GM12878 (cell line): ENCODE measurements around the gene ANKRD20A1. TPM values are rescaled to one million over a fixed set of nuclear protein-coding genes. Genes with fewer than 3 reads are reported as not detected.
A peak's percentile ranks its signal among the peaks of the same experiment; 100 is the strongest.
"Not testable (repeated sequence)": the region's sequence is repeated elsewhere in the genome, so short reads cannot be mapped to it uniquely, and the experiment has no call there.

ENCODE experiments used
- ATAC-seq: fragments of 200-7000 bp; cut with Tn5 transposase; 3 replicates; pipeline ENCODE4 v1.9.1; 2020; ENCODE audit warnings: mild to moderate bottlenecking, moderate library complexity
- Bru-seq: library from RNA; stranded (reverse); fragments of 400-500 nt; gene quantifications from one replicate; lab custom pipeline; 2021; lab: Mats Ljungman, UMichigan
- BruChase-seq, 2 experiments: library from RNA; stranded (reverse); fragments of 400-500 nt; gene quantifications; one replicate each; lab custom pipeline; 2021; lab: Mats Ljungman, UMichigan
- BruUV-seq: library from RNA; stranded (reverse); fragments of 400-500 nt; replicated peaks from 2 replicates; lab custom pipeline; 2021; lab: Mats Ljungman, UMichigan
- CTCF ChIA-PET: fragments of 300-600 bp; sonication (Branson Sonifier 250); formaldehyde crosslinking; extraction: SDS; loops from one replicate; lab custom pipeline; 2021; ENCODE audit warnings: inconsistent platforms; lab: Yijun Ruan, JAX
- POLR2A ChIA-PET: fragments of 350-600 bp; formaldehyde crosslinking; extraction: SDS; loops from one replicate; lab custom pipeline; 2021; ENCODE audit warnings: inconsistent platforms; lab: Charles Lee
- RAD21 ChIA-PET: fragments of 300-600 bp; sonication (Branson Sonifier 250); formaldehyde crosslinking; loops from one replicate; lab custom pipeline; 2023; ENCODE audit warnings: antibody characterized with exemption; ENCODE audit not compliant: unreplicated experiment; lab: Charles Lee
- SMC1A ChIA-PET: fragments of 300-600 bp; sonication (Branson Sonifier 250); formaldehyde crosslinking; loops from one replicate; lab custom pipeline; 2023; ENCODE audit not compliant: unreplicated experiment, uncharacterized antibody; lab: Charles Lee
- DNase-seq: peaks from one replicate; pipeline ENCODE4 v3.0.0-alpha.2; 2011; ENCODE audit warnings: low read depth, low spot score
- FAIRE-seq: peaks from 3 replicates; lab custom pipeline; 2011; peaks lifted over from hg19 to GRCh38; lab: Jason Lieb, UNC
- H2AFZ ChIP-seq: 2 replicates; pipeline ENCODE4 v1.6.0; 2011; ENCODE audit warnings: low read depth, low read length, control low read depth; ENCODE audit not compliant: control insufficient read depth
- H3K27ac ChIP-seq: 2 replicates; pipeline ENCODE4 v1.5.1; 2011; ENCODE audit warnings: control low read depth; ENCODE audit not compliant: control insufficient read depth, insufficient read depth
- H3K27me3 ChIP-seq, 2 experiments: replicated peaks in 1 of 2; 2 replicates each; pipeline versions ENCODE4 v1.6.0 to v1.6.1; 2011; ENCODE audit warnings: low read length in 1 of 2; ENCODE audit not compliant: control insufficient read depth in 2 of 2, insufficient read depth in 2 of 2
- H3K36me3 ChIP-seq, 2 experiments: 2 replicates each; pipeline ENCODE4 v1.5.1; 2011; ENCODE audit warnings: low read length in 1 of 2; ENCODE audit not compliant: control insufficient read depth in 2 of 2, insufficient read depth in 2 of 2
- H3K4me1 ChIP-seq: 2 replicates; pipeline ENCODE4 v1.6.1; 2011; ENCODE audit warnings: mild to moderate bottlenecking, low read length, moderate library complexity, mixed read lengths; ENCODE audit not compliant: control insufficient read depth, insufficient read depth
- H3K4me2 ChIP-seq: 2 replicates; pipeline ENCODE4 v1.6.0; 2011; ENCODE audit warnings: control low read depth; ENCODE audit not compliant: control insufficient read depth, insufficient read depth
- H3K4me3 ChIP-seq: fragments of 200-600 bp; sonication (generic); 2 replicates; pipeline ENCODE4 v1.5.1; 2016
- H3K79me2 ChIP-seq: 2 replicates; pipeline ENCODE4 v1.6.0; 2011; ENCODE audit warnings: low read length; ENCODE audit not compliant: control insufficient read depth, insufficient read depth
- H3K9ac ChIP-seq: 2 replicates; pipeline ENCODE4 v1.8.0; 2011; ENCODE audit warnings: low read length, control low read depth, mixed read lengths; ENCODE audit not compliant: control insufficient read depth, insufficient read depth
- H3K9me3 ChIP-seq: replicated peaks from 3 replicates; pipeline ENCODE4 v1.5.1; 2011; ENCODE audit warnings: mild to moderate bottlenecking, low read length; ENCODE audit not compliant: control insufficient read depth, insufficient read depth
- H4K20me1 ChIP-seq: 2 replicates; pipeline ENCODE4 v1.6.0; 2011; ENCODE audit not compliant: control insufficient read depth, insufficient read depth
- WGBS: methylation state at CpG from one replicate; pipeline ENCODE4 v1.1.6; 2016; ENCODE audit warnings: low lambda C conversion rate; ENCODE audit not compliant: insufficient replicate concordance, insufficient coverage; ENCODE audit errors: missing lambda C conversion rate; 5-methylcytosine and 5-hydroxymethylcytosine counted together
- in situ Hi-C: fragments of 300-500 bp; cut with MboI; formaldehyde crosslinking; loops from 9 replicates; pipeline ENCODE4 v1.14.3; 2018; ENCODE audit warnings: mixed read lengths
- intact Hi-C: fragments of 100-400 bp; cut with micrococcal nuclease; formaldehyde crosslinking; loops from one replicate; pipeline ENCODE4 v1.14.2; 2022; ENCODE audit not compliant: unreplicated experiment
- long read RNA-seq, 2 experiments: library from polyadenylated mRNA; unstranded; transcript quantifications; one replicate each; pipeline ENCODE4 v2.0.0, GENCODE V29; 2019 to 2020
- polyA minus RNA-seq, 3 experiments: library from RNA; depleted of rRNA, polyadenylated mRNA; stranded (reverse); fragments of >200 nt; gene quantifications; 2 replicates each; pipeline ENCODE4 v1.2.3, GENCODE V29; 2011
- polyA plus RNA-seq, 11 experiments: library from polyadenylated mRNA; depleted of rRNA in 4 of 11; unstranded in 6 of 11; stranded (reverse) in 5 of 11; fragments of >200 nt; fragmentation: Nextera tagmentation in 4 of 11; fragmentation: Illumina TruSeq in 1 of 11; extraction: Ambion mirVana in 4 of 11; extraction: Trizol in 1 of 11; gene quantifications; 1 replicate in 1 of 11; 2 replicates in 10 of 11; pipeline versions ENCODE4 v1.2.1 to v1.2.3, GENCODE V29; 2011 to 2016; ENCODE audit warnings: inconsistent platforms in 2 of 11, missing spikeins in 2 of 11, low read depth in 1 of 11
- total RNA-seq, 4 experiments: library from RNA; depleted of rRNA in 3 of 4; stranded (reverse); fragments of >200 nt in 3 of 4; fragmentation: Illumina TruSeq in 1 of 4; extraction: Trizol in 1 of 4; gene quantifications; 2 replicates each; pipeline versions ENCODE4 v1.2.1 to v1.2.3, GENCODE V29; 2013 to 2021
- TF ChIP-seq, protein P1 (sequence below), 3 experiments: IDR thresholded peaks in 2 of 3; conservative IDR thresholded peaks in 1 of 3; 2 replicates each; pipeline ENCODE4 v1.5.1; 2011; ENCODE audit warnings: low read depth in 3 of 3, low read length in 3 of 3, mild to moderate bottlenecking in 3 of 3, control low read depth in 2 of 3, moderate library complexity in 2 of 3, inconsistent platforms in 1 of 3, mixed read lengths in 1 of 3; ENCODE audit not compliant: control insufficient read depth in 2 of 3, insufficient read depth in 1 of 3; ENCODE audit errors: extremely low read depth in 1 of 3

Gene ANKRD20A1
- 2.1 and 6.3 TPM in 2 replicates for total RNA-seq (2013; cell fraction: nucleolus; rRNA removed)
- 0.56 TPM in 1 of 2 replicates, not detected in the other for total RNA-seq (2014; rRNA removed)
- 0.18 and 0.55 TPM in 2 replicates for total RNA-seq (2014; rRNA removed; fragmentation: Illumina TruSeq; extraction: Trizol)
- 0.27 and 0.33 TPM in 2 replicates for total RNA-seq (2021)
- polyA plus RNA-seq (2011; ENCODE audit: low read depth), result not detected
- polyA plus RNA-seq (2011; rRNA removed), result 0.77 and 1.5 TPM in 2 replicates
- 0.22 and 0.28 TPM in 2 replicates for polyA plus RNA-seq (2011; cell fraction: cytosol; rRNA removed)
- 2.7 and 3.2 TPM in 2 replicates for polyA plus RNA-seq (2011; cell fraction: nucleus; rRNA removed)
- polyA plus RNA-seq (2012), result 0.41 and 0.45 TPM in 2 replicates
- 0.43 and 0.79 TPM in 2 replicates for polyA plus RNA-seq (2014; fragmentation: Illumina TruSeq; extraction: Trizol)
- polyA plus RNA-seq (2014; fragmentation: Nextera tagmentation; extraction: Ambion mirVana), result under 1 TPM in 1 of 2 experiments, not detected in 1; 0.11 TPM
- 0.05 TPM in 1 of 2 replicates, not detected in the other for polyA plus RNA-seq (2014; rRNA removed)
- polyA plus RNA-seq (2016; fragmentation: Nextera tagmentation; extraction: Ambion mirVana), result under 1 TPM; 0.23 to 0.60 TPM
- polyA minus RNA-seq (2011; rRNA and poly(A)+ RNA removed), result 2.7 and 6.2 TPM in 2 replicates
- polyA minus RNA-seq (2011; cell fraction: cytosol; rRNA and poly(A)+ RNA removed), result 3.2 TPM in 1 of 2 replicates, not detected in the other
- polyA minus RNA-seq (2011; cell fraction: nucleus; rRNA and poly(A)+ RNA removed), result 3.3 and 7.1 TPM in 2 replicates
- Bru-seq, nascent RNA, result percentile 40 among the genes with signal in this experiment
- BruChase-seq, experiment 1, labeled RNA remaining after a 6-hour chase, result percentile 40 among the genes with signal in this experiment
- BruChase-seq, experiment 2, labeled RNA remaining after a 2-hour chase, result percentile 40 among the genes with signal in this experiment
- long read RNA-seq, experiment 1, result 0 reads
- long read RNA-seq, experiment 2, partial matches to known transcripts, result 1 of 1 reads
- long read RNA-seq, experiment 2, other reads (novel, unspliced or antisense), result 0 of 1 reads

DNA sequence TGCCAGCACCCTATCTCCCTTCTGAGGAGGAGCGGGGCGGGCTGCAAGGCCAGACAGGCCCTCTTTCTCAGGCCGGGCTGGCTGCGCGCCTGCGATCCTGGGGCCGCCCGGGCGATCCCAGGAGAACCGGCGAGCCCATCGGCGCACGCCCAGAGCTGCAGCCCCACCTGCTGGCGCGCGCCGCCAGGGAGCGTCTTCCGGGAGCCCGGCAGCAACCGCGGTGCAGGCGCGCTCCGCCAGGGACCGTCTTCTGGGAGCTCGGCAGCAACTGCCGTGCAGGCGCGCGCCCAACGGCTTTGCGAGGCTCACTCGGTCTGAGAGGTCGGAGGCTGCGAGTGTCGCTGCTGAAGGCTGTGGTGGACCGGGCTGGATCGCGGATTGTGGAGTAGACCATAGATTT is at the start of gene ANKRD20A1:
Gene ANKRD20A1, plus strand, starts transcription at position 61 of the 400 bp plus-strand sequence. CDS start 496 bp downstream, outside the sequence.
- H3K9me3 ChIP-seq, H4K20me1 ChIP-seq, intact Hi-C loops, H3K36me3 ChIP-seq, CTCF ChIA-PET, H3K4me1 ChIP-seq, H3K79me2 ChIP-seq, H3K27ac ChIP-seq, H3K4me3 ChIP-seq, POLR2A ChIA-PET, DNase-seq, RAD21 ChIA-PET: not testable (repeated sequence)
- ATAC-seq, result peak; percentile 34; the same call in 1 of the 3 replicates
- no CpG with 5 or more reads among the region's 41 CpGs for WGBS
- TF ChIP-seq, protein P1, sequence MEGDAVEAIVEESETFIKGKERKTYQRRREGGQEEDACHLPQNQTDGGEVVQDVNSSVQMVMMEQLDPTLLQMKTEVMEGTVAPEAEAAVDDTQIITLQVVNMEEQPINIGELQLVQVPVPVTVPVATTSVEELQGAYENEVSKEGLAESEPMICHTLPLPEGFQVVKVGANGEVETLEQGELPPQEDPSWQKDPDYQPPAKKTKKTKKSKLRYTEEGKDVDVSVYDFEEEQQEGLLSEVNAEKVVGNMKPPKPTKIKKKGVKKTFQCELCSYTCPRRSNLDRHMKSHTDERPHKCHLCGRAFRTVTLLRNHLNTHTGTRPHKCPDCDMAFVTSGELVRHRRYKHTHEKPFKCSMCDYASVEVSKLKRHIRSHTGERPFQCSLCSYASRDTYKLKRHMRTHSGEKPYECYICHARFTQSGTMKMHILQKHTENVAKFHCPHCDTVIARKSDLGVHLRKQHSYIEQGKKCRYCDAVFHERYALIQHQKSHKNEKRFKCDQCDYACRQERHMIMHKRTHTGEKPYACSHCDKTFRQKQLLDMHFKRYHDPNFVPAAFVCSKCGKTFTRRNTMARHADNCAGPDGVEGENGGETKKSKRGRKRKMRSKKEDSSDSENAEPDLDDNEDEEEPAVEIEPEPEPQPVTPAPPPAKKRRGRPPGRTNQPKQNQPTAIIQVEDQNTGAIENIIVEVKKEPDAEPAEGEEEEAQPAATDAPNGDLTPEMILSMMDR (IDR thresholded peaks at IDR 0.05 in 2 of 3, conservative IDR thresholded peaks at IDR 0.05 in 1 of 3; ENCODE audit: control insufficient read depth in 2 of 3, extremely low read depth in 1 of 3, insufficient read depth in 1 of 3, low read depth in 3 of 3, low read length in 3 of 3), result 0 out of 6 replicates have a peak, but pooled peaks of 1 of the 3 experiments have one; percentile 4
- TF ChIP-seq, all 136 proteins: peak for 1; not testable (repeated sequence) for 135
- H3K27me3 ChIP-seq, BruUV-seq, SMC1A ChIA-PET, in situ Hi-C loops, FAIRE-seq, H3K4me2 ChIP-seq, H3K9ac ChIP-seq, H2AFZ ChIP-seq: not testable (repeated sequence)

DNA sequence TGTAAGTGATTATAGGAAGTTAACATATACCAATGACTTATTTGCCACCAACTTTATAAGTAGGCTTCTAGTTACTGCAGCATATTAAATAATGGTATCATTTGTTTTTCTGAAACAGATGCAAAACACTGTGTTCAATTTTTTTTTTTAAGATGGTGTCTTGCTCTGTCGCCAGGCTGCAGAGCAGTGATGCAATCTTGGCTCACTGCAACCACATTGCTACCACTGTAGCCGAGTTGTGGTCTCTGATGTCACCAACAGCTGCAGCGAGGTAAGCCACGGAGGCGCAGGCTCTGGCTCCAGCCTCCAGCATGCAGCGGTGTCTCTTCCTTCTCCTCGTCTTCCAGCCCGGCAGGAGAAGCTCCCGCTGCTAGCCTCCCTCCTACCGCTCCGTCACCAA is 26.6 kb upstream of the ANKRD20A1 start:
- H3K79me2 ChIP-seq, H3K27me3 ChIP-seq, BruUV-seq, H3K4me3 ChIP-seq, H3K27ac ChIP-seq, SMC1A ChIA-PET, H3K9me3 ChIP-seq, H2AFZ ChIP-seq, H3K4me1 ChIP-seq, H3K36me3 ChIP-seq, in situ Hi-C loops, H3K9ac ChIP-seq, intact Hi-C loops, CTCF ChIA-PET, H3K4me2 ChIP-seq, ATAC-seq, DNase-seq, H4K20me1 ChIP-seq, RAD21 ChIA-PET, POLR2A ChIA-PET, FAIRE-seq: not testable (repeated sequence)
- WGBS, result 48% methylated on average over 2 of the region's 11 CpGs
